Metanephros (tissue), 2 donors: Measurements from ENCODE around the gene TUBB4A. TPM values are rescaled to one million over a fixed set of nuclear protein-coding genes. Genes with fewer than 3 reads are reported as not detected.

Source experiments
- small RNA-seq: library from RNA; depleted of rRNA; stranded (forward); fragments of <200 nt; gene quantifications from one replicate; pipeline ENCODE3, GENCODE V24; 2014; ENCODE audit warnings: low replicate concordance
- total RNA-seq: library from RNA; depleted of rRNA; stranded (reverse); fragments of >200 nt; gene quantifications from one replicate; pipeline ENCODE4 v1.2.3, GENCODE V29; 2014

TUBB4A gene
- total RNA-seq: 17.9 TPM

DNA sequence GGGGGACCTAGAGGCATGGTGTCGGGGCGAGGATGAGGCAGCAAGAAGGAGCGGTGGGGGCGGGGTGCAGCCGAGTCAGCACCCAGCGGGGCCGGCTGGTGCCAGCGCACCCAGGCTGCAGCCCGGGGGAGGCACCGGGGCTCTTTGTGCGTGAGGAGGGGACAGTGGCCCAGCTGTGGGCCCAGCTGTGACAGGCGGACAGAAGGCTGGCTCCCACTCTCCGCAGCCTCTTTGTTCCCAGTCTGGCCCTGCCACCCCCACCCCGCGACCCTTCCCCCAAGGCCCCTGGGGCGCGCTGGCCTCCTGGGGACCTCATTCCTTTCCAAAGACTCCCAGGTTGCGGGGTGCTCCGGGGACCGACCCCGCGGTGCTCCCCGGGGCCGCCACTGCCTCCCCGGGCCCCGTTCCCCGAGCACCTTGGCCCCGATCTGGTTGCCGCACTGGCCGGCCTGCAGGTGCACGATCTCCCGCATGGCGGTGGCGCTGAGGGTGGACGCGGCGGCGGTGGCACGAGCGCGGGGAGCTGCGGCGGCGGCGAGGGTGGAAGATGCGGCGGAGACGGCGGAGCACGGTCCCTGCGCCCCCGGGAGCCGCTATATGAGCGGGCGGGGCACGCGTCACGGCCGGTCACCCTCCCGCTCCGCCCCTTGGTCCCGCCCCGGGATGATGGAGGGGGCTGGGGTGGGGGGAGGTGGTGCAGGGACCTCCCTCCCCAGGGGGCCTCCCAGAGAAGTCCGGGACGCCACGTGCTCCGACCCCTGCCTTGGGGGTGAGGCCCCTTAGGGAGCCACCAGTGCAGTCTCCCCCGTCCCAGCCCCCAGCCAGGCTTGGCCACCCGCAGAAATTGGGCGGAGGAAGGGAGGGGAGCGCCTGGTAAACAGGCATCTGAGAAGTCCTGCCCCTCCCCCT is at the start of gene TUBB4A:
Gene TUBB4A (minus strand): TSS at position 570 of the 909 bp plus-strand sequence. CDS start 97 bp downstream, at position 473.

DNA sequence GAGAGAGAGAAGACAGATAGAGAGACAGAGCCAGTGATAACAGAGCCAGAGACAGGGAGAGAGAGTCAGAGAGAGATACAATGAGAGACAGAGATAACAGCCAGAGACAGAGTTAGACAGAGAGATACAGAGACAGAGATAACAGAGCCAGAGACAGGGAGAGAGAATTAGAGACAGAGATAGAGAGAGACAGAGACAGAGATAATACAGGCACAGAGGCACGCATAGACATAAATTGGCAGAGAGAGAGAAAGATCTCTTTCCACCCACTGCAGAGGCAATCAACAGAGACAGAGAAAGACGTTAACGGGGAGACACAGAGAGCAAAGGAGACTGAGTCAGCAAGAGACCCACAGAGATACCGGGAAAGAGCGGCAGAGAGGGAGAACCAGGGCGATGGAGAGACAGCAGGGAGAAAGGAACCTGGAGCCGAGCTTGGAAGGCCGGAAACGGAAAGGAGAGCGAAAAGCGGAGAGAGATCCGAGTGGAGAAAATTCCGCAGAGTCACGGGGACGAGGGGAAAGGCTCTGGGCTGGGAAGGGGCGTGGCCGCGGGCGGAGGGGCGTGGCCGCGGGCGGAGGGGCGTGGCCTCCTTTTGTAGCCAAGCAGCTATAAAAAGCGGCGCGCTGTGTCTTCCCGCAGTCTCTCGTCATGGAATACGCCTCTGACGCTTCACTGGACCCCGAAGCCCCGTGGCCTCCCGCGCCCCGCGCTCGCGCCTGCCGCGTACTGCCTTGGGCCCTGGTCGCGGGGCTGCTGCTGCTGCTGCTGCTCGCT is 28.5 kb upstream of the TUBB4A start, which contains the start of gene TNFSF9:
Gene TNFSF9 (plus strand): TSS at position 641 of the 777 bp plus-strand sequence. CDS start 11 bp downstream, at position 652.

DNA sequence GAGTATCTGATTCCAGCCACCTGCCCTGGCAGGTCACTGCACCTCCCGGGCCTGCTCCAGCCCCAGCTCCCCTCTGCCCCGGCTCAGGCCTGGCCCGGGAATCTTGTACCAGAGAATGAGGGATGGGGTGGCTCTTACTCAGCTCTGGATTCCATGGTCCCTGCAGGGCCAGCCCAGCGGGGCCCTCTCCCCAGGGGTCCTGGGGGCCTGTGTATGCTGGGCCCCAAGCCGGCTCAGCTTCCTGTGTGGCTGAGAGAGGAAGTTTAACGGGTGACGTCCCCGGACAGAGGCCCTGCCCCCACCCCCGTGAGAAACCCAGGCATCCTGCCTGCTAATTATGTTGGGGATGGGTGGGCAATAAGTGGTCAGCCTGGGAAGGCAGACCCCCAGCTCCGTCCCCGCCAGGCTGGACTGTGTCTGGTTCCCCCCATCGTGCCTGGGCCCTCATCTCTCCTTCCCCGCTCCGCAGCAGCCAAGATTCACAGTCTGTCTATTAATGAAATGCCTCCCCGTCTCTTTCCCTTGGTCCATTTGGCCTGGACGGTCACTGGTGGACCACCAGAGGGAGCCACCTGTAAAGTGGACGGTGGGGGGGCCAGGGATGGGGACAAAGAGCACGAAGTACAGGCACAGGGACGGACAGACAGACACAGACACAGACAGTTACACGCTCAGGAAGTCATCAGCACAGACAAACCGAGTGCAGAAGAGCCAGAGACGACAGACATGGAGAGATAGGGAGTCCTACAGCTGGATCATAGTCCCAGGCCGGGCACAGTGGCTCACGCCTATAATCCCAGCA is 20.4 kb downstream of the TUBB4A start, which contains the start of gene DENND1C:
Gene DENND1C (minus strand): TSS at position 247 of the 802 bp plus-strand sequence. CDS start 92 bp downstream, at position 155.

DNA sequence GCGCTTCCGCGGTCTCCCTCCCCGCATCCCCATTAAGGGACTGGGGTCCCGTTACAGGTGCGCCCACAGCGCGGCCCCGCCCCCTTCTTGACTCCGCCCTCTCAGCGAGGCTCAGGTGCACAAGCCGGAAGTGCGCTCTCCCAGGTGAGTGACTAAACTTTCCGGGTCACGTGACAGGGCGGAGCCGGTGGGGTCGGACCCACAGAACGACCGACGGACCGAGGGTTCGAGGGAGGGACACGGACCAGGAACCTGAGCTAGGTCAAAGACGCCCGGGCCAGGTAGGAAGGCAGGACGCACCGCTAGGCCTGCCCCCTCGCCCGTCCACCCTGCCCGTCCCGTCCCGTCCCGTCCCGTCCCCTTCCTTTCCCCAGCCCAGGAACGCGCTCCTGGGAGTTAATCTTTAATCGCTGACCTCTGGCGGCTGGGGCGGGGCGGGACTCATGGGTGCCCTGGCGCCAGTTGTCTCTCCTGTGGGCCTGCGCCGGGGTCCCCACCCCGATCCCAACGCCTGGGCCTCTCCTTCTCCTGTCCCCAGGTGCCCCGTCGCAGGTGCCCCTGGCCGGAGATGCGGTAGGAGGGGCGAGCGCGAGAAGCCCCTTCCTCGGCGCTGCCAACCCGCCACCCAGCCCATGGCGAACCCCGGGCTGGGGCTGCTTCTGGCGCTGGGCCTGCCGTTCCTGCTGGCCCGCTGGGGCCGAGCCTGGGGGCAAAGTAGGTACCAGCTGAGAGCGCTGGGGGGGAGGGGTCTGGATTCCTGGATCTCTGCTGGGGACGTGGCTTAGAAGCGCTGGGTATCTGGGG is 37.8 kb downstream of the TUBB4A start, which contains the start of gene CRB3:
Gene CRB3 (plus strand): TSS at position 202 of the 804 bp plus-strand sequence. CDS start 431 bp downstream, at position 633.

DNA sequence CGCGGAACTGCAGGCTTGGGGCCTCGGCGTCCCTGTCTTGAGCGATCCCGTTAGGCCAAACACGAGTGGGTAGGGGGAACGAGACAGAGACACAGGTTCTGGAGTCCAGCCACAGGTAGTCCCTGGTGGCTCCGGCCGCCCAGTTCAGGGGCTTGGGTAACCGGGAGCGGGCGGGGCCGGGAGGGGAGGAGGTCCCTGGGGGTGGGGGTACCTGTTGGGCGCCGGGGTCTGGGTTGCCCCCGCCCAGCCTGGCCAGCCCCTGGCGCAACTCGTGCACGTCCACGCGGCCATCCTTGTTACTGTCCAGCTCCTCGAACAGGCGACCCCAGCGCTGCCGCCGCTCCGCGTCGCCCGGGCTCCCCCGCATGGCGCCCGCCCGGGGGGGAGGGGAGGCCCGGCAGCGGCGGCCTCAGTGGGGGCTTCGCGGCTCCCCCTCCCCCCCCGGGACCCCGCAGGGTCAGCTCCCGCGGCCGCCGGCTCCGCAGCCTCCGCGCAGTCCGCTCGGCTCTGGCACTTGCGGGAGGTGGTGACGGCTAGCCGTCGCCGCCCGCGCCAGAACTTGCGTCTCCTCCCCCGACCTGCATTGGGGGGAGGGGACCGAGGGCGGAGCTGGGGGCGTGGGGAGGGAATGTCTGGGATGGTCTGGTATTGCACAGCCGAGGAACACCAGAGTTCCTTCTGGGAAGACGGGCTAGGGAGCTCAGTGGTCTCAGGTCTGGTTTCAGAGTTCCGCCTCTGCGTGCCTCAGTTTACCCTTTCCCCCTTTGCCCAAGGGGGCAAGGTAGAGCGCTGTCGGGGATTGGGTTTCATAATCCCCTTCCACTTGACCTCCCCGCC is 42.6 kb downstream of the TUBB4A start, which contains the start of gene SLC25A23:
Gene SLC25A23 (minus strand): TSS at position 531 of the 837 bp plus-strand sequence. CDS start 164 bp downstream, at position 367.

Small RNA genes within 50 kb of the gene (small RNA-seq; reads per million reads assigned to genes)
- gene AC010503.2: not detected

Other genes starting within 250 kb of the TUBB4A start
- 31.1 TPM for gene MLLT1, start 222.3 kb downstream of the TUBB4A start, total RNA-seq
- not detected for gene ACER1, start 168.7 kb downstream of the TUBB4A start, total RNA-seq
- gene CLPP, start 140.8 kb downstream of the TUBB4A start, total RNA-seq: 43.0 TPM
- gene ALKBH7, start 129.5 kb downstream of the TUBB4A start, total RNA-seq: 147 TPM
- gene PSPN, start 126.4 kb downstream of the TUBB4A start, total RNA-seq: 2.5 TPM
- gene GTF2F1, start 109.1 kb downstream of the TUBB4A start, total RNA-seq: 59.6 TPM
- gene KHSRP, start 77.5 kb downstream of the TUBB4A start, total RNA-seq: 186 TPM
- 0.53 TPM for gene SLC25A41, start 68.5 kb downstream of the TUBB4A start, total RNA-seq
- gene SLC25A23, start 42.5 kb downstream of the TUBB4A start, total RNA-seq: 59.8 TPM
- 57.0 TPM for gene CRB3, start 38.0 kb downstream of the TUBB4A start, total RNA-seq
- gene DENND1C, start 20.5 kb downstream of the TUBB4A start, total RNA-seq: 2.2 TPM
- 0.76 TPM for gene TNFSF9, start 28.7 kb upstream of the TUBB4A start, total RNA-seq
- gene CD70, start 88.8 kb upstream of the TUBB4A start, total RNA-seq: 0.29 TPM
- gene TNFSF14, start 167.9 kb upstream of the TUBB4A start, total RNA-seq: 0.70 TPM
- 34.5 TPM for gene C3, start 218.3 kb upstream of the TUBB4A start, total RNA-seq
- 58.4 TPM for gene GPR108, start 235.3 kb upstream of the TUBB4A start, total RNA-seq
- gene TRIP10, start 237.4 kb upstream of the TUBB4A start, total RNA-seq: 44.5 TPM